ENCODE data around the gene C6orf89. TPM values are rescaled to one million over a fixed set of nuclear protein-coding genes. Genes with fewer than 3 reads are reported as not detected.

Gene C6orf89
- total RNA-seq, 1 experiment from 2014 or later = 36.9 TPM

DNA sequence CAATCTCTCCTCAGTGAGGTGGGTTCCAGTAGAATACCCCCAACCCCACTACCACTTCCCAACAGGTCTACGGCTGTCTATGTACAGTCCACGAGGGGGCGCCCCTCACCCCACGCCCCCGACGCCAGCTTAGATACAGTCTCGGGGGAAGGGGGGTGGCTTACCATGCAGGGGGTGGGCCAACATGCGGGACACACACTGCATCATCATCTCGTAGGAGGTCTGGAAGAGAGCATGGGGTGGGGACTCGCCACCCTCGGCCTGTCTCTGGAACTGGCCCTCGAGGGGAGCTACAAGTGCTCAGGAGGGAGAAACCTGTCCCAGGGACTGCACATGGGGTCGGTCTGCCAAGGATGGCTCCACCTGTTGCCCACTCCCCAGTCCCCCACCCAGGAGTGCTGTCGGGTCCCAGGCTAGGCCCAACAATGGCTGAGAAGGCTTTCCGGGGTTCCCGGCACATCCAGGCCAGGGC lies 91.8 kb downstream of the C6orf89 start:
- no peaks in the 10 kb centered on the region for H3K27me3 Mint-ChIP-seq (ENCODE audit: insufficient read depth, unreplicated experiment)
- no peak overlapping the region for H3K27ac Mint-ChIP-seq (ENCODE audit: low read depth, unreplicated experiment)
- H3K4me1 Mint-ChIP-seq (ENCODE audit: insufficient read depth, unreplicated experiment) = peaks cover 14% of the 10 kb centered on the region
- no peaks in the 10 kb centered on the region for H3K9me3 Mint-ChIP-seq (ENCODE audit: unreplicated experiment)
- POLR2A ChIA-PET = no interaction called here
- DNase-seq (ENCODE audit: unreplicated experiment) = no peak
- BruUV-seq (replicated peaks) = no TSS peak
- TF ChIP-seq, protein P1, sequence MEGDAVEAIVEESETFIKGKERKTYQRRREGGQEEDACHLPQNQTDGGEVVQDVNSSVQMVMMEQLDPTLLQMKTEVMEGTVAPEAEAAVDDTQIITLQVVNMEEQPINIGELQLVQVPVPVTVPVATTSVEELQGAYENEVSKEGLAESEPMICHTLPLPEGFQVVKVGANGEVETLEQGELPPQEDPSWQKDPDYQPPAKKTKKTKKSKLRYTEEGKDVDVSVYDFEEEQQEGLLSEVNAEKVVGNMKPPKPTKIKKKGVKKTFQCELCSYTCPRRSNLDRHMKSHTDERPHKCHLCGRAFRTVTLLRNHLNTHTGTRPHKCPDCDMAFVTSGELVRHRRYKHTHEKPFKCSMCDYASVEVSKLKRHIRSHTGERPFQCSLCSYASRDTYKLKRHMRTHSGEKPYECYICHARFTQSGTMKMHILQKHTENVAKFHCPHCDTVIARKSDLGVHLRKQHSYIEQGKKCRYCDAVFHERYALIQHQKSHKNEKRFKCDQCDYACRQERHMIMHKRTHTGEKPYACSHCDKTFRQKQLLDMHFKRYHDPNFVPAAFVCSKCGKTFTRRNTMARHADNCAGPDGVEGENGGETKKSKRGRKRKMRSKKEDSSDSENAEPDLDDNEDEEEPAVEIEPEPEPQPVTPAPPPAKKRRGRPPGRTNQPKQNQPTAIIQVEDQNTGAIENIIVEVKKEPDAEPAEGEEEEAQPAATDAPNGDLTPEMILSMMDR (IDR thresholded peaks at IDR 0.05; ENCODE audit: unreplicated experiment) = no peak
- intact Hi-C loops (cut with micrococcal nuclease) = no loop called here
- H3K4me3 Mint-ChIP-seq (ENCODE audit: unreplicated experiment) = no peak overlapping the region
- peaks cover 48% of the 10 kb centered on the region for H3K36me3 Mint-ChIP-seq (ENCODE audit: insufficient read depth, unreplicated experiment)
- CTCF ChIA-PET = interaction anchor here (0.8 kb wide), 1 partner anchor 17 kb away, joined by 5 read pairs; no protein-coding TSS in a partner anchor

Other genes with a start within 250 kb of the C6orf89 start
- gene CDKN1A, start 207.2 kb upstream of the C6orf89 start, total RNA-seq (2022) = 407 and 489 TPM in 2 replicates
- 0.09 TPM in 1 of 2 replicates, not detected in the other for gene RAB44, start 188.1 kb upstream of the C6orf89 start, total RNA-seq (2022)
- not detected in 2 replicates for gene CPNE5, start 46.5 kb upstream of the C6orf89 start, total RNA-seq (2022)
- 53.6 and 54.9 TPM in 2 replicates for gene PPIL1, start 11.1 kb upstream of the C6orf89 start, total RNA-seq (2022)
- not detected in 2 replicates for gene PI16, start 68.8 kb downstream of the C6orf89 start, total RNA-seq (2022)
- 74.9 and 78.2 TPM in 2 replicates for gene MTCH1, start 100.2 kb downstream of the C6orf89 start, total RNA-seq (2022)
- gene FGD2, start 119.7 kb downstream of the C6orf89 start, total RNA-seq (2022) = not detected in 2 replicates